Measurements from ENCODE around the gene C6orf47. TPM values are rescaled to one million over a fixed set of nuclear protein-coding genes. Genes with fewer than 3 reads are reported as not detected.
A peak's percentile ranks its signal among the peaks of the same experiment; 100 is the strongest.

Gene C6orf47
- total and polyA plus RNA-seq, 8 donors = 10.5 to 44.9 (median 14.5) TPM

GRCh38 chr6:31639043-31639442, 21.5 kb downstream of the C6orf47 start:
- Histone ChIP-seq H3K9me3 (no peaks in the 10 kb centered on the region), H3K4me3 (no peak overlapping the region), H3K27ac (no peak overlapping the region), H3K4me1 (no peaks in the 10 kb centered on the region), H3K27me3 (no peaks in the 10 kb centered on the region), H3K36me3 (peaks cover 92 to 100% (median 100%) of the 10 kb centered on the region in 4 donors)
- intact Hi-C loops (cut with DNase I; ENCODE audit: low total_unique reads) = no loop called here
- TF ChIP-seq EP300 (IDR thresholded peaks at IDR 0.05) (no peak), POLR2A (IDR thresholded peaks at IDR 0.05) (no peak), POLR2AphosphoS5 (IDR thresholded peaks at IDR 0.05) (no peak)
- TF ChIP-seq, protein P1, sequence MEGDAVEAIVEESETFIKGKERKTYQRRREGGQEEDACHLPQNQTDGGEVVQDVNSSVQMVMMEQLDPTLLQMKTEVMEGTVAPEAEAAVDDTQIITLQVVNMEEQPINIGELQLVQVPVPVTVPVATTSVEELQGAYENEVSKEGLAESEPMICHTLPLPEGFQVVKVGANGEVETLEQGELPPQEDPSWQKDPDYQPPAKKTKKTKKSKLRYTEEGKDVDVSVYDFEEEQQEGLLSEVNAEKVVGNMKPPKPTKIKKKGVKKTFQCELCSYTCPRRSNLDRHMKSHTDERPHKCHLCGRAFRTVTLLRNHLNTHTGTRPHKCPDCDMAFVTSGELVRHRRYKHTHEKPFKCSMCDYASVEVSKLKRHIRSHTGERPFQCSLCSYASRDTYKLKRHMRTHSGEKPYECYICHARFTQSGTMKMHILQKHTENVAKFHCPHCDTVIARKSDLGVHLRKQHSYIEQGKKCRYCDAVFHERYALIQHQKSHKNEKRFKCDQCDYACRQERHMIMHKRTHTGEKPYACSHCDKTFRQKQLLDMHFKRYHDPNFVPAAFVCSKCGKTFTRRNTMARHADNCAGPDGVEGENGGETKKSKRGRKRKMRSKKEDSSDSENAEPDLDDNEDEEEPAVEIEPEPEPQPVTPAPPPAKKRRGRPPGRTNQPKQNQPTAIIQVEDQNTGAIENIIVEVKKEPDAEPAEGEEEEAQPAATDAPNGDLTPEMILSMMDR (IDR thresholded peaks at IDR 0.05) = no peak
- 72 to 81% (median 78%) methylated on average over 9 of the region's 9 CpGs for WGBS, 5 donors
- no peak for DNase-seq

DNA sequence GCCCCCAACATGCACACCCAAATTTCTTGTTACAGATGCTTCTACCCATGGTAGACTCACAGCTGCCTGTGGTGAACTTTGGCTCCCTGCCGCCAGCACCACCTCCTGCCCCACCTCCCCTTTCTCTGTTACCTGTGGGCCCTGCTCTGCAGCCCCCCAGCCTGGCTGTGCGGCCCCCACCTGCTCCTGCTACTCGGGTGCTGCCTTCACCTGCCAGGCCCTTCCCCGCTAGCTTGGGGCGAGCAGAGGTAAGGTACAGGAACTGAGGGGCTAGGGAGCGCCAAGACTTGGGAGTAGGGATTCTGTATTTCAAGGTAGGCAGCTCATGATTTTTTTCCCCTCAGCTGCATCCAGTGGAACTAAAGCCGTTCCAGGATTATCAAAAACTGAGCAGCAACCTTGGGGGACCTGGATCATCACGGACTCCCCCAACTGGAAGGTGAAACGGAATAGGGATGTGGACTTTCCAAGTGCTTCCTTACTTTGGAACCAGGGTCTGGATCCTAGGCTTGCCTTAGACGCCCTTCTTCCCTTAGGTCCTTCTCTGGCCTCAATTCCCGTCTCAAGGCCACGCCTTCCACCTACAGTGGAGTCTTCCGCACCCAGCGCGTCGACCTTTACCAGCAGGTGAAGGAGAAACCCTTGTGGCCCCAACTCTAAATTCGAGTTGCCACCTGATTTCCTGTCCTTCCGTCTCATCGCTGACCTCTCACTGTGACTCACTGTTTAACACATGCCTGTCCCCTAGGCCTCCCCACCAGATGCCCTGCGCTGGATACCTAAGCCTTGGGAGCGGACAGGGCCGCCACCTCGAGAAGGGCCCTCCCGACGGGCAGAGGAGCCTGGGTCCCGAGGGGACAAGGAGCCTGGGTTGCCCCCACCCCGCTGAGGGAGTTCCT, 23.6 kb downstream of the C6orf47 start:
- no peak for TF ChIP-seq POLR2A (IDR thresholded peaks at IDR 0.05)
- TF ChIP-seq, protein P1 (IDR thresholded peaks at IDR 0.05) = no peak
- TF ChIP-seq EP300 (IDR thresholded peaks at IDR 0.05) = no peak
- TF ChIP-seq POLR2AphosphoS5 (IDR thresholded peaks at IDR 0.05) = no peak
- peak overlapping the region in 1 of 5 donors; percentile 8 for H3K27ac ChIP-seq
- H3K4me1 ChIP-seq = no peaks in the 10 kb centered on the region
- 75 to 79% (median 77%) methylated on average over 27 of the region's 27 CpGs for WGBS, 5 donors
- intact Hi-C loops (cut with DNase I; ENCODE audit: low total_unique reads) = no loop called here
- no peaks in the 10 kb centered on the region for H3K9me3 ChIP-seq
- no peak overlapping the region for H3K4me3 ChIP-seq
- H3K36me3 ChIP-seq = peaks cover 91 to 100% (median 100%) of the 10 kb centered on the region in 4 donors
- H3K27me3 ChIP-seq = no peaks in the 10 kb centered on the region
- DNase-seq = no peak

- H3K27ac ChIP-seq = no peak overlapping the region
- no peaks in the 10 kb centered on the region for H3K4me1 ChIP-seq
- H3K9me3 ChIP-seq = no peaks in the 10 kb centered on the region
- TF ChIP-seq POLR2AphosphoS5 (IDR thresholded peaks at IDR 0.05) = no peak
- no peak for TF ChIP-seq EP300 (IDR thresholded peaks at IDR 0.05)
- TF ChIP-seq POLR2A (IDR thresholded peaks at IDR 0.05) = no peak
- TF ChIP-seq, protein P1 (IDR thresholded peaks at IDR 0.05) = no peak
- WGBS, 5 donors = 65 to 80% (median 76%) methylated on average over 11 of the region's 11 CpGs
- no peak for DNase-seq
- intact Hi-C loops (cut with DNase I; ENCODE audit: low total_unique reads) = no loop called here
- no peak overlapping the region for H3K4me3 ChIP-seq
- peaks cover 91 to 100% (median 100%) of the 10 kb centered on the region in 4 donors for H3K36me3 ChIP-seq
- no peaks in the 10 kb centered on the region for H3K27me3 ChIP-seq
Measured at GRCh38 chr6:31634969-31635575, 25.5 kb downstream of the C6orf47 start.

GRCh38 chr6:31634131-31634530, 26.4 kb downstream of the C6orf47 start:
- H3K27ac ChIP-seq = no peak overlapping the region
- intact Hi-C loops (cut with DNase I; ENCODE audit: low total_unique reads) = no loop called here
- peaks cover 91 to 100% (median 100%) of the 10 kb centered on the region in 4 donors for H3K36me3 ChIP-seq

More at GRCh38 chr6:31634131-31634530, 26.4 kb downstream of the C6orf47 start:
- WGBS, 5 donors = 76 to 96% (median 91%) methylated on average over 3 of the region's 3 CpGs
- Histone ChIP-seq H3K4me1 (no peaks in the 10 kb centered on the region), H3K27me3 (no peaks in the 10 kb centered on the region), H3K9me3 (no peaks in the 10 kb centered on the region), H3K4me3 (no peak overlapping the region)
- TF ChIP-seq, protein P1 (IDR thresholded peaks at IDR 0.05) = no peak
- TF ChIP-seq POLR2AphosphoS5 (IDR thresholded peaks at IDR 0.05) (no peak), EP300 (IDR thresholded peaks at IDR 0.05) (no peak)
- DNase-seq = no peak

Measured in stomach (tissue), 9 donors.